NCI-H2196 (cell line): ENCODE results near the gene FERMT1.
A peak's percentile ranks its signal among the peaks of the same experiment; 100 is the strongest.

Experiments
- DNase-seq: peaks from one replicate; lab custom pipeline; 2025; ENCODE audit not compliant: unreplicated experiment; lab: John Stamatoyannopoulos, UW

Gene FERMT1, protein sequence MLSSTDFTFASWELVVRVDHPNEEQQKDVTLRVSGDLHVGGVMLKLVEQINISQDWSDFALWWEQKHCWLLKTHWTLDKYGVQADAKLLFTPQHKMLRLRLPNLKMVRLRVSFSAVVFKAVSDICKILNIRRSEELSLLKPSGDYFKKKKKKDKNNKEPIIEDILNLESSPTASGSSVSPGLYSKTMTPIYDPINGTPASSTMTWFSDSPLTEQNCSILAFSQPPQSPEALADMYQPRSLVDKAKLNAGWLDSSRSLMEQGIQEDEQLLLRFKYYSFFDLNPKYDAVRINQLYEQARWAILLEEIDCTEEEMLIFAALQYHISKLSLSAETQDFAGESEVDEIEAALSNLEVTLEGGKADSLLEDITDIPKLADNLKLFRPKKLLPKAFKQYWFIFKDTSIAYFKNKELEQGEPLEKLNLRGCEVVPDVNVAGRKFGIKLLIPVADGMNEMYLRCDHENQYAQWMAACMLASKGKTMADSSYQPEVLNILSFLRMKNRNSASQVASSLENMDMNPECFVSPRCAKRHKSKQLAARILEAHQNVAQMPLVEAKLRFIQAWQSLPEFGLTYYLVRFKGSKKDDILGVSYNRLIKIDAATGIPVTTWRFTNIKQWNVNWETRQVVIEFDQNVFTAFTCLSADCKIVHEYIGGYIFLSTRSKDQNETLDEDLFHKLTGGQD

DNA sequence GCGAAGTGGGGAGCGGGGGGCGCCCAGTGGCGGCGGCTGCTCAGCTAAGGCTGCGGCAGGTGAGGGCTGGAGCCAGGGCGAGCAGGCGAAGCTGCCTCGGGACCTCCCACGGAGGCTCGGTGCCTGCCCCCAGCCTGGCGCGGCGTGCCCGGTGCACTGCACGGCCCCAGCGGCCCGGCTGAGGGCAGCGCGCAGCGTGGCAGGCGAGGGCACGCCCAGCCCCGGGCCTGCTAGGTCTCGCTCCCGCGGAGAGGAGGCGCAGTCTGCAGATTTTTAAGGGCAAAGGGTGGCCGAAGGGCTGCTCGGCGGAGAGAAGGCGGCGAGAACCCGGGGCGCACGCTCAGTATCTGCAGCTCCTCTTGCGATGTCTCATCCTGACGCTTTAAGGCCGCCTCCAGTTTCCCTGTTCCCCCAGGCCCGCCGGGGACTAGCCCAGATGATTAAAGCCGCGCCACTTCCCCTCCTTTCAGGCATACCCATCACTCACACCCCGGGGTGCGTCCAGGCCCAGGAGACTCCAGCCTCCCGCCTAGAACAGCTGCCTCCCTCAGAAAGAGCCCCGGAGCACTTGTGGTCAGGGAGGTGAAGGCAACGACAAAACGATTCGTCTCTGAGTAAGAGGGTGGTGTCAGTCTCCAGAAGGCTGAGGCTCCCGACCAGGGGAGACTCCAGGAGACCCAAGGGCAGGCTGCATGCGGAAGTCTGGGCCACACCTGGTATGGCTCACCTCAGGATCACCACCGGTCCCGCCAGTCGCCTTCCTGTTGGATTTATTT is at the start of gene FERMT1:
Gene FERMT1, minus strand, starts transcription at position 158 of the 776 bp plus-strand sequence. CDS start 3,476 bp downstream, outside the sequence.
- DNase-seq: peak; percentile 62

DNA sequence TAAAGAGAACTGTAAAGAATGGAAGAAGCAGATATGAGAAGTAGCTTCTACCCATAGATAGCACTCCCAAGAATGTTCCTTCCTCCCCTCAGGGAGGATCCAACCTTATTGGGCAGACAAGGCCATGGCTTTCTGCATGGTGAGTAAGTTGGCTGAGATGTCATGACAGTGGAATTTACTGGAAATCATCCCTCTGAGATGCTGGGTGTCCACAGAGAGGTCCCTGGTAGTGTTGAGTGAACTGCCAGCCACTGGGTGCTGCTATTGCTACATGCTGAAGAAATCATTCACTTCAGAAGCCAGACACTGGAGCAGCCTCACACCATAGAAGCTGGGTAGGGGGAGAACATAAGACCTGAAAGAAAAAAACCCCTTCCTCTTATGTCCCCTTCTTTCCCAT is 46.4 kb upstream of the FERMT1 start:
- no peak for DNase-seq

DNA sequence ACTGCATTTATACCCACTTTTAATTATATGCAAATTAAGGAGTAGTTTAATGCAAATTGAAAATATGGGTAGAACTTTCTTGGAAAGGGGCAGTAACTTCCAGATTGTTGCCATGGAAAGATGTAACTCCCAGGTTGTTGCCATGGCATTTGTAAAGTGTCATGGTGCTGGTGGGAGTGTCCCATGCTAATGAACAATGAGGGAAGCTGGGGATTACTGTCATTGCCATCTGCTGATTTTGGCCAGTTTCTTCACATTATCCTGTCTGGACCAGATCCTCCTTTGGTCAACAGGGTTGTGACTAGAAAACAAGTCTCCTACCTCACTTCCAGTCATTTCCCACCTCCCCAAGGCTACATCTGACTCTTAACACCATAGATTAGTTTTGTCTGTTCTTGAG is 45.4 kb upstream of the FERMT1 start:
- no peak for DNase-seq

DNA sequence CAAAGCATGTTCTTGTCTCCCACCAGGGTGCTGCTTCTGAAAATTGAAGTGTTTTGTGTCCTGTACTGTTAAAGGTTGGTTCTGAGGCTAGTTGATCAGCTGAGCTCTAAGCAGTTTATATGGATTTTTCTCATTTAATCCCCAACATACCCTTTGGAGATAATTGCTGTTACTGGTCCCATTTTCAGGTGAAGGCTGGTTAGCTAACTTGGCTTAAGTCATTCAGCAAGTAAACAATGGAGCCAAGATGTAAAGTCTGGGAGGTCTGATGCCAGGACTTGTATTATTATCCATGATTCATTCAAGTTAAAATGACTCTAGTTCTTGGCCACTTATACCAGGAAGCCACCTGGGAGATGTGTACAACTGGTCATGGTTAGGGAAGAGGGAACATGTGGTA is 42.5 kb upstream of the FERMT1 start:
- DNase-seq: no peak

DNA sequence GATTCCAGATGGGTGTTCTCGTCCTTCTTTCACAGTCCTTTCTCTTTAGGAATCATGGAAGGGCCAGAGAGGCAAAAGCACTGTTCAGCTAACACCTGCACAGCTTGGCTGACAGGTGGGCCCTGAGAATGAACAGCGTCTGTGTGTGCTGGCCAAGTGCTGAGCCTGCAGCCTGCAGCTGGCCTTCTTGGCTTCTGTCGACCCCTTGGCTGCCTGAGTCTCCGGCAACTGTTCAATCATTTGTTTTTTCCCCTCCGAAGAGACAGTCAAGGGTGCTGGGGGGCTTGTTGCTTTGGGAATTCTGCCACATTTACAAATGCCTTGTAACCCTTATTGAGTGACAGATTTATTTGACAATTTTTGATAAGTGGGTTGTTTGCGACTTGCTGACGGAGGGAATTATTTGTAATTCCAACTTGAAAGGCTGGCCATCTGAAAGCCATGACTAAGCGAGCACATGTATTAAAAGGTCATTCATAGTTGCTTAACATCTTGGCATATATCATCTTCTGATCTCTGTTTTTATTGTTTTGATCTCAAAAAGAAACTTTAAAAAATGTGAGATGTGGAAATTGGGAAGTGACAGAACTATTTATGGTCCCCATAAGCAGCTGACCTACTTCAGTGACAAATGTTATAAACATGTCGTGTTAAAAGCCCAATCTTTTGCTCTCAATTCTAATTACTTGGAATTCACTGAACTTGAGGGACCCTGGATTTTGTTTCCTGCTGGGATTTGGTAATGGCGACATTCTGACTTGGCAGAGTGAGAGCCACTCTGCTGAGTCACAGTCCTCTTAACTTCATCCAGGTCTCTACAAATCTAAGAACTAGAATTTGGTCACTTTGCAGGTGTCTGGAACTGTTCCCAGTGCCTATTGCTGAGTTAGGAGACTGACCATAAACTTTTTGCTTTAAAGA is 41.9 kb upstream of the FERMT1 start:
- peak; percentile 15 for DNase-seq

DNA sequence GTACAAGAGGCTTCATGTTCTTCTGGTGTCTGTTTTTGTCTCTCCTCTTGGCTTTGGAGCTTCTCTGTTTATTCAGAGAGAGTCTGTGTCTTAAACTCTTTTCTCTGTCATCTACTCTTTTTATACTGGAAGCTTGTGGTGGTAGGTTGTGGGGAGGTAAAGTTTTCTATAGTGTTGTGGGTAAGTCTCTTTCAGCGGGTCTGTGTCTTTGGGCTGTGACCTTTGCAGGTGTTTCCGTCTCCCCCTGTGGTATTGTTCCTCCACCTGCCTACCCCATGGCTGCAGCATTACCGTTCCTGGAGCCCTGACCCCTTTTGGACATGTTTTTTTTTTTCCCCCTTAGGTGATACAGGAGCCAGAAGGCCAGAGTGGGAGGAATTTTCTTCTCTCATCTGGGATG is 37.9 kb upstream of the FERMT1 start:
- DNase-seq: no peak

DNA sequence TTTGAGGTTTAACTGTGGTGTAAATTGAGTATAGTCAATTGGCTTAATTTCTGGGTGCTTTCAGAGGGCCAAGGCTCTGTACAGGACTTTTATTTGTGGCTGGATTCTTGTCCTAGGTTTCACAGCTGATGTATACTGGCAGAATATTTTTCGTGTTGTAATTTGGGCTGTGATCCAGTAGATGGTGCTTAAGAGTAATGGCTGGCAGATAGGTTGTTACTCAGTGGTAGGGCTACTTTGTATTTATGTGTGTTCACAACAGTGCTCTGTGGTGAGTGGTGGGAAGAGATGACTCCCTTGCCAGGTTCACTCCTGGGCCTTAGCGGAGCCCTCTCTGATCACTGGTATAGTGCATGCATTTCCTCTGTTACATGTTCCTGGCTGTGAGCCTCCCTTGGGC is 34.5 kb upstream of the FERMT1 start:
- DNase-seq: no peak

DNA sequence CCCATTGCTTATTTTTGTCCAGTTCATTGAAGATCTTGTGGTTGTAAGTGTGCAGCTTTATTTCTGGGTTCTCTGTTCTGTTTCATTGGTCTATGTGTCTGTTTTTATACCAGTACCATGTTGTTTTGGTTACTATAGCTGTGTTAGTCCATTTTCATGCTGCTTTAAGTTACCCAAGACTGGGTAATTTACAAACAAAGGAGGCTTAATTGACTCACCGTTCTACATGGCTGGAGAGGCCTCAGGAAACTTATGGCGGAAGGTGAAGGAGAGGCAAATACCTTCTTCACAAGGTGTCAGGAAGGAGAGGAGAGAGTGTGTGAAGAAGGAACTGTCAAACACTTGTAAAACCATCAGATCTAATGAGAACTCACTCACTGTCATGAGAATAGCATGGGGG is 29.9 kb upstream of the FERMT1 start:
- no peak for DNase-seq

DNA sequence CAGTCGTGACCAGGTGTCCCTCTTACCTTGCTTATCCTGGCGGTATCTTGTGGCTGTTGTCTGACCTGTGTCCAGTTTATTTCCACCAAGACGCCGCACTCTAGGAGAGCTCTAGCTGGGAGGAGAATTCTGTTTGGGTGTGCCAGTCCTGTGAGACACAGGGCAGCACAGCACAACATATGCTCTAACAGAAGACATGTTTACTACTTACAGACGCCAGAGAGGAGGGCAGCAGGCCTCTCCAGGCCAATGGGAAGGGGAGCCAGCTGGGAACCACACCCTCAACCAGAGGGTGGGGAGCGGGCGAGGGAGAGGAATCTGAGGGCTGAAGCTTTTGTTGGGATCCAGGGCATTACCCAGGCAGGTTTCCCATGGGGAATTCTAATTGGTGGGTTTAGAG is 25.2 kb upstream of the FERMT1 start:
- DNase-seq: no peak

DNA sequence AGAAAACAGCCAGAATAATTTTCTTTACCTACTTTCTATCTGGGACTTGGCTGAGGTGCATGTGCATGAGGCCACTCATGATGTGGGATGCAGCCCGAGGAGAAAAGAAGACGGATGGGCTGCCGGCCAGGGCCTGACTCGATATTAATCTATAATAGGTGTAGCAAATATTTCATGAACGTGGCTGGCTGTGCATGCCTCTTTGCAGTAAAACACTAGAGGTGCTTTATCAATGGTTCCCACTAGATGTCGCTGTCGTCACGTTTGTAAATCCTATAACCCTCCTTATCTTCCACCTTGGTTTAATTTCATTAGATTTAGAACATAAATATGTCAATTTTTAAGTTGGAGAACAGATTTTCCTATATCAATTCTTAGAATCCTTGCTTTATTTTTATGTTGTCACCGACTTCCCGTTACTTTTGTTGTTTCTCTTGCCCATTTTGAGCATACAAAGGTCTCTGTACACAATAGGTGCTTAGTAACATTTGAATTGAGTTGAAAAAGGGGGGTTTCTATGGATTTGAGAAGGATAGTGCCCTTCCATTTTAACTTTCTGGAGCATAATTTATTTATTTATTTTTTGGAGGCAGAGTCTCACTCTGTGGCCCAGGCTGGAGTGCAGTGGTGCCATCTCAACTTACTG is 19.6 kb upstream of the FERMT1 start:
- peak; percentile 81 for DNase-seq

DNA sequence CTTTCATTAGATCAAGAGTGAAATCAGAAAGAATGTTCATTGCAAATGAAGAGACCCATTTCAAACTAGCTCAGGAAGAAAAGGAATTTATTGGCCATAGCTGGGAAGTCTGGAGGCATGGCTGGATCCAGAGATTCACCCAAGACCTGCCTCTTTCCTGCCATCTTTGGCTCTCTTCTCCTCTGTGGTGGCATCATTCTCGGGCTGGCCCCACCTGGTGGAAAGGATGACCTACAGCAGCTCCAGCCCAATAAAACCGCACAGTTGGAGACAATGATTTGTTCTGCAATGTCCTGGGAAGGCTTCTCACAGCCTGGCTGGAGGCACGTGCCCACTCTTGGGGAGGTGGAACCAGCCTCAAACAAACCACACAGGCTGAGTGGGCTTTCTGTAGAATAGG is 18.1 kb upstream of the FERMT1 start:
- DNase-seq: no peak

DNA sequence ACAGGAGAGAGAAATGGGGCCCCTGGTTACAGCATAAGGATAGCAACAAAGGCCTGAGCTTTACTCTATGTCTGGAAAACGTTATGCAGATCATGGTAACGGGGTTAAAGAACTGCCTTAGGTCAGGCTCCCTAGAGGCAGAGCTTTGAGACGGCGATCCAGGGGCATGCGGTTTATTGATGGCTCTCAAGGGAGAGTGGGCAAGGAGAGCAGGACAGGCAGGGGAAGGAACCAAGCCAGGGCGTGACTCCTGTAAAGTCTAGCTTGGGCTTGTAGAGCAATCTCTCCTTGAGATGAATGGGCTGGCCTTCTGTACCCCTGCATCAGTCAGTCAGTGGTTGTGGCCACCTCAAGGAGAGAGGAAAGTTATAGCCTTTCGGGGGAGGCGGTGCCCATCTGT is 12.5 kb upstream of the FERMT1 start:
- no peak for DNase-seq

DNA sequence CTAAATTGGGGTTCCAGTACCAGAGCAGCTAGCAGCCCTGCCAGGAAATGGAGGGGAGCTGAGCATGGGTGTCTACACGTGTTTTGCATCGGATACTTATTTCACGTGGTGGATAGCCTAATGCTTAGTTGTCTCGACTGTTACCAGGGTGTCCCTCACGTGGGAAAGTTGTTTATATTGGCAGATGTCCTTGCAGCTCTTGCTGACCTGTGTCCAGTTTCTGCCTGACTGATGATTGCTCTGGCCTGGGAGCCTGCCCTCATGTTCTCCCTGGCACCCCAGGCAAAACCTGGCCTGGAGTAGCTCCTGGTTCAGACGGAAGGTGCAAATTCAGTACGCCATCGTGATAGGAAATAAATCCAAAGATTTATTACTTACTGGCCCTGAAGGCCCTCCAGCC is 11.8 kb upstream of the FERMT1 start:
- DNase-seq: no peak

DNA sequence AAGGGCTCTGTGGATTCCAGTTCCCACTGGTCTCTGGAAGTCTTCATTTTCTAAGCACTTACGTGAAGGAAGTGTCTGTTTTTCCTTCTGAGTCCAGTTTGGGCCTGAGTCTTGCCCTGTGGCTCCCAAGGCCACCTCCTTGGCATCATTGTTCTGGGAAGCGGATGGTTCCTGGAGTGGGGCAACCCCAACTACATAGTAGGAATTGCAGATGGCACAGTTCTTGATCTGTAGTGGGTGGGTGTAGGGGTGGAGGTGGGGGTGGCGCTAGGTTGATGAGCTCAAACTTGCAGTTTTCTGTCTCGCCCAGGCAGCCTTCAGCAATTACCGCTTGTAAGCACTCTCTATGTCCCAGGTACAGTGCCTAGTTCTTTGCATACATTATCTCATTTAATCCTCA is 7.2 kb upstream of the FERMT1 start:
- no peak for DNase-seq

DNA sequence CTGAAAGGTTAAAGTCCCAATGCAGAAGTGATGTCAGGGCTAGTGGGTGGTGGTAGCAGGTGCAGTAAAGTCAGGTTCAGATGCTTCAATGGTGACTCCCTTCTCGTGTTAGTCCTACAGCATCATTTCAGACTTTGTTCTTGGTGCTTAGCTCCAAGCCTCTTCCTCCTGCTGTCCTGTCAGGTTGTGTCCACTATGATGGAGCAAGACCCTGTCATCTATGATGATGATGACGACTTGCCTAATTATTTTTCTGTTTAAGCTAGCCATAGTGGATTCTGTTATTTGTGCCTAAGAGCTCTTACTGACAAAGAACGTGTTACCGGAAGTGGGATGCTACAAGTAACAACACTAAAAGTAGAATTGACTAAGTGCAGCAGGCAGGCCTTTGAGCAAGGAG is 5.0 kb upstream of the FERMT1 start:
- no peak for DNase-seq

DNA sequence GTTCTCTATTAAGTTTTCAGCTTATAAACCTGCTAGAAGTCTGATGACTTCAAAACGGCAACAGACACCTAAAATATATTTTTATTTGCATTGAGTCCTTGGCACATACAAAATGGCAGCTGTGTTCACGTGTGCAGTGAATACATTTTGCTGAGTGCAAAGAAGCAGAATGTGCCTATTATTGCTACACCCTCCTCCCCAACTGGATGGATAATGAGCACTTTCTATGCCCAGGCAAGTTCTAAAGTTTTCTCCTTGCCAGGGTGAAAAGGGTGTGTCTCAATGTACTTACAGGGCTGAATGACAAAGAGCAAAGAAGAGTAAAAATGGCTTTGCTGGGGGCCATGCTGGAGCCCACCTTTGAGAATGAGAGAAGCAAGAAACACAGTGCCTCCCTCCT is 4.0 kb upstream of the FERMT1 start:
- no peak for DNase-seq

DNA sequence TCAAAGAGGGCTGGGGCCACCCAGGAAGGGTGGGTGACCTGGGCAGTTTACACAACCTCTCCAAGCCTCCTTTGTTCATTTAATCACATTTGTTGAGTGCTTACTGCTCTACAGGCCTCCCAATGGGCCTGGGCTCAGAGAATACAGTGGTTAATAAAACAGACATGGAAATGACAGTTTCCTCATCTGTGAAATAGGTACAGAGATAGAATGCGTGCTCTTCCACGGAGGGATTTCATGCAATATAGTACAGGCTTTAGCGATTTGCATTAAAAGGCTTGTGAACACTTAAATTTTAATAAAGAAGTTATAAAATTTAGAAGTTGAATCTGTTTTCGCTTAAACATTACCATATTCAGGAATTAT is 802 bp upstream of the FERMT1 start:
- DNase-seq: no peak

DNA sequence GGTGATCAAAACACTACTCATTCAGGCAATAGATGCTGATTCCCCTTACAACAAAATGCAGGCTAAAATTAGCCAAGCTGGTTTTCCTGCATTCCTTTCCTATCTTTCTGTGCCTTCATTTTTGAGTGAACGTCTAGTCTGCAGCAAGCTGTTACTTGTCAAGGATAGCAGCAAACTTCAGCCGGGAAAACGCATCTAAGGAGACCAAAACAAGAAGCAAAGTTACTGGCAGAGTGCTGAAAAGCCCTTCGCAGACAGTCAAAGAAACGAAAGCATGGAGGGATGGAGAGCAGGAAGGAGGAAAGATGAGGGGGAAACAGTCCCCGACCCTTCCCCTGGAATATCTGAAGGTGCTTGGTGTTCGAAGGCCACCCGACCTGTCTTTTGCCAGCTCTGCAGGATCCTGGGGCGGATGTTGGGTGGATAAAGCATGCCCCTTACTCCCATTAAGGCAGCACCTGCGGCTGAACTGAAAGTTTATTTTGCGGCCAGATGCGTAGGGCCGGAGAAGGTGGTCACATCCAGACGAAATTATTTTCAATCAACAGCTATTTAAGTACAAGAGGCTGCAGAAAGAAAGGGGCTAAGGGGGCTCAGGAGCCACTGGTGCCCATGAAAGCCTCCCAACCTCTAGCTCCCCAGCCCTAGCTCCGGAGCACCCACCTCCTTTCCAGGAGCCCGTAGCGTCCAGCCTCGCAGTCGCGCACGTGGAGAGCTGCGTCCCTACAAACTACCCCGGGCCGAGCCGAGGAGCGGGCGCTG is 538 bp downstream of the FERMT1 start:
- no peak for DNase-seq

DNA sequence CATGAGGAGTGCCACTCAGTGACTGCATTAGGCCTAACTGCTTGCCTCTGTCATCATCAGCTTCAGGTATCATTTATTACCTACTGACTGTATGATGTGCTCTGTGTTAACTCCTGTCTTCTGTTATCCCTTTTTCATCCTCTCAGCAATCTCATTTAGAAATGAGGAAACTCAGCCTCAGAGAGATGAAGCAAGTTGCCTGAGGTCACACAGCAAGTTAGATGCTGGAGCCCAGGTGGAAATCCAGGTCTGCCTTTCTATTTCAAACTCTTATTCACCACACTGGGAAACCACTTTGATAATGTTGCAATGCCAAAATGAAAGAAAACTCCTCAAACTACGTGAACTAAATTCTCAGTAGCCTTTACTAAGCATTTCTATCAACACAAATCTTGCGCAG is 1.3 kb downstream of the FERMT1 start:
- DNase-seq: no peak
